ENCODE measurements around the gene KCNIP3.

Gene KCNIP3

GRCh38 chr2:95276888-95277245 lies 20.3 kb upstream of the KCNIP3 start:
- Histone ChIP-seq H3K27me3 (replicated peaks; ENCODE audit: control insufficient read depth, insufficient read depth, low read length) (no peaks in the 10 kb centered on the region), H3K36me3 (ENCODE audit: control insufficient read depth, insufficient read depth, low read length) (no peaks in the 10 kb centered on the region), H3K4me3 (replicated peaks; ENCODE audit: low read depth, low read length) (no peak overlapping the region)
- TF ChIP-seq CTCF (IDR thresholded peaks at IDR 0.05; ENCODE audit: insufficient read depth, low read length, poor library complexity, severe bottlenecking), result no peak
- no peak for DNase-seq (ENCODE audit: extremely low read depth, insufficient read length)

- no peak for DNase-seq (ENCODE audit: extremely low read depth, insufficient read length)
- Histone ChIP-seq H3K36me3 (ENCODE audit: control insufficient read depth, insufficient read depth, low read length) (no peaks in the 10 kb centered on the region), H3K27me3 (replicated peaks; ENCODE audit: control insufficient read depth, insufficient read depth, low read length) (no peaks in the 10 kb centered on the region), H3K4me3 (replicated peaks; ENCODE audit: low read depth, low read length) (no peak overlapping the region)
- no peak for TF ChIP-seq CTCF (IDR thresholded peaks at IDR 0.05; ENCODE audit: insufficient read depth, low read length, poor library complexity, severe bottlenecking)
Observed at GRCh38 chr2:95277246-95277906, 19.8 kb upstream of the KCNIP3 start.

GRCh38 chr2:95278051-95278471 lies 19.1 kb upstream of the KCNIP3 start:
- no peak for DNase-seq (ENCODE audit: extremely low read depth, insufficient read length)
- H3K27me3 ChIP-seq (replicated peaks; ENCODE audit: control insufficient read depth, insufficient read depth, low read length), result no peaks in the 10 kb centered on the region
- no peak for TF ChIP-seq CTCF (IDR thresholded peaks at IDR 0.05; ENCODE audit: insufficient read depth, low read length, poor library complexity, severe bottlenecking)
- H3K36me3 ChIP-seq (ENCODE audit: control insufficient read depth, insufficient read depth, low read length), result no peaks in the 10 kb centered on the region
- no peak overlapping the region for H3K4me3 ChIP-seq (replicated peaks; ENCODE audit: low read depth, low read length)

- no peaks in the 10 kb centered on the region for H3K27me3 ChIP-seq (replicated peaks; ENCODE audit: control insufficient read depth, insufficient read depth, low read length)
- DNase-seq (ENCODE audit: extremely low read depth, insufficient read length), result no peak
- no peak for TF ChIP-seq CTCF (IDR thresholded peaks at IDR 0.05; ENCODE audit: insufficient read depth, low read length, poor library complexity, severe bottlenecking)
- no peak overlapping the region for H3K4me3 ChIP-seq (replicated peaks; ENCODE audit: low read depth, low read length)
- no peaks in the 10 kb centered on the region for H3K36me3 ChIP-seq (ENCODE audit: control insufficient read depth, insufficient read depth, low read length)
Observed at GRCh38 chr2:95278637-95279225, 18.4 kb upstream of the KCNIP3 start.

- H3K4me3 ChIP-seq (replicated peaks; ENCODE audit: low read depth, low read length), result no peak overlapping the region
- DNase-seq (ENCODE audit: extremely low read depth, insufficient read length), result no peak
- no peak for TF ChIP-seq CTCF (IDR thresholded peaks at IDR 0.05; ENCODE audit: insufficient read depth, low read length, poor library complexity, severe bottlenecking)
Observed at GRCh38 chr2:95279435-95280035, 17.6 kb upstream of the KCNIP3 start.

More at GRCh38 chr2:95279435-95280035, 17.6 kb upstream of the KCNIP3 start:
- H3K27me3 ChIP-seq (replicated peaks; ENCODE audit: control insufficient read depth, insufficient read depth, low read length), result no peaks in the 10 kb centered on the region
- no peaks in the 10 kb centered on the region for H3K36me3 ChIP-seq (ENCODE audit: control insufficient read depth, insufficient read depth, low read length)
